ENCODE results near the gene CD226. TPM values are rescaled to one million over a fixed set of nuclear protein-coding genes. Genes with fewer than 3 reads are reported as not detected.

Gene CD226
- total and polyA plus RNA-seq, 10 of the 15 experiments (the other 5 are each of a cell fraction or from before 2014, with no cell fraction given), result 12.9 to 68.8 (median 47.3) TPM

DNA sequence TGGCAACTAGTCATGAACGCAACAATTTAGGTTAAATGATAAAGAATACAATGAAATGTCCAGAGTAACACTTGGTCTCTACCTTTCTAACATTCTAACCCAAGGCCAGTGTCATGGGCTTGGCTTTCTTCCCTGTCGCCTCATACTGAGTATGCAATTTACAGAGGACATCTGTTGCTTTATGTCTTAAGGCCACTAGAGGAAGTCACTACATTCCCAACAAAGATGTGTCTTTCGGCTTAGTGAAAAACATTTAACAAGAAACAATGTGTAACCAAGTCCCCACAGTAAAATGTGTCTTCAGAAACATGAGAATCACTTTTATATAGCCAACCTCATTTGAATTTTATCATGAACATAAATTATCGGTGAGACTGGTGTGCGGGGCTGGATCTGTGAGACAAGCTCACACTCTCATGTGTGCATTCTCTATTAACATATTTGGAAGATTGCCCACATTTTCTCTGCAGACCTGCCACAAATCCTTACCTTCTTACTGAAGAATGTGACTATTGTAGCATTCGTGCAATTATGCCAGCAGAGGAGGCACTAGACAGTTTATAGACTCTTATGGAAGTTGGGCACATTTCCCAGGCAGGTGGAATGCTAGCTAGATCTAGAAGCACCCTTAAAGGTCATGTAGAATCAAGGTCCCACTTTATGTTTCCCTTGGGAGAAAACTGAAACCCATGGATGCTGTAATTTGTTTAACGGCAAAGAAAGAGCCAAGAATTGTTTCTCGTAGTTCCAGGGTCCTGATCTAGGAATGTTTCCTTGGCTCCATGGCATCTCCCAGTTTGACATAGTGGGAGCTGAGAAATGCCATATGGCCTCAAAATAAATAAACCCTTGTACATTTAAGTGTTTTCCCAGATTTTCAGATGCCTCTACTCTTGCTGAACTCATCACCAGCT, 101.8 kb downstream of the CD226 start:
- ChIA-PET CTCF (interaction anchor here (0.6 to 1.5 kb wide), 4 partner anchors 26 to 240 kb away, joined by 3 to 4 read pairs (median 3); no protein-coding TSS in a partner anchor), SMC1A (ENCODE audit: uncharacterized antibody, unreplicated experiment) (interaction anchor here (0.6 to 1.7 kb wide), 14 partner anchors 9 to 275 kb away, joined by 3 to 5 read pairs (median 3); no protein-coding TSS in a partner anchor), RAD21 (ENCODE audit: unreplicated experiment) (interaction anchor here (1.0 to 1.3 kb wide), 3 partner anchors 89 to 224 kb away, joined by 3 read pairs; no protein-coding TSS in a partner anchor), POLR2A (no interaction called here)
- Histone ChIP-seq H2AFZ (ENCODE audit: control insufficient read depth, low read depth, low read length) (no peak overlapping the region), H3K4me1 (ENCODE audit: control insufficient read depth, insufficient read depth, low read length) (no peaks in the 10 kb centered on the region), H3K4me3 (no peak overlapping the region), H3K9me3 (replicated peaks; ENCODE audit: control insufficient read depth, insufficient read depth, low read length) (no peaks in the 10 kb centered on the region), H3K27ac (ENCODE audit: control insufficient read depth, insufficient read depth) (no peak overlapping the region), H3K9ac (ENCODE audit: control insufficient read depth, insufficient read depth, low read length) (no peak overlapping the region), H3K79me2 (ENCODE audit: control insufficient read depth, insufficient read depth, low read length) (no peaks in the 10 kb centered on the region), H3K36me3 (ENCODE audit: control insufficient read depth in 2 of 2, insufficient read depth in 2 of 2, low read length in 1 of 2) (no peaks in the 10 kb centered on the region), H3K27me3 (replicated peaks in 1 of 2; ENCODE audit: control insufficient read depth in 2 of 2, insufficient read depth in 2 of 2, low read length in 1 of 2) (no peaks in the 10 kb centered on the region), H3K4me2 (ENCODE audit: control insufficient read depth, insufficient read depth) (no peak overlapping the region), H4K20me1 (ENCODE audit: control insufficient read depth, insufficient read depth) (no peaks in the 10 kb centered on the region)
- 74% methylated on average over 8 of the region's 8 CpGs for WGBS (ENCODE audit: insufficient coverage, insufficient replicate concordance, low lambda C conversion rate, missing lambda C conversion rate)
- TF ChIP-seq RAD21 (IDR thresholded peaks at IDR 0.05; ENCODE audit: insufficient read depth, low read depth, low read length) (peak; percentile 40), NR2C2 (IDR thresholded peaks at IDR 0.05; ENCODE audit: borderline replicate concordance, control insufficient read depth, insufficient read length, low read depth) (no peak), PAX5 (IDR thresholded peaks at IDR 0.05; ENCODE audit: borderline replicate concordance, low read depth, low read length) (no peak), SMC3 (IDR thresholded peaks at IDR 0.05; ENCODE audit: borderline replicate concordance, low read length) (peak; percentile 24; the same call in 1 of the 2 replicates)
- TF ChIP-seq, protein P1, sequence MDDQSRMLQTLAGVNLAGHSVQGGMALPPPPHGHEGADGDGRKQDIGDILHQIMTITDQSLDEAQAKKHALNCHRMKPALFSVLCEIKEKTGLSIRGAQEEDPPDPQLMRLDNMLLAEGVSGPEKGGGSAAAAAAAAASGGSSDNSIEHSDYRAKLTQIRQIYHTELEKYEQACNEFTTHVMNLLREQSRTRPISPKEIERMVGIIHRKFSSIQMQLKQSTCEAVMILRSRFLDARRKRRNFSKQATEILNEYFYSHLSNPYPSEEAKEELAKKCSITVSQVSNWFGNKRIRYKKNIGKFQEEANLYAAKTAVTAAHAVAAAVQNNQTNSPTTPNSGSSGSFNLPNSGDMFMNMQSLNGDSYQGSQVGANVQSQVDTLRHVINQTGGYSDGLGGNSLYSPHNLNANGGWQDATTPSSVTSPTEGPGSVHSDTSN (IDR thresholded peaks at IDR 0.05; ENCODE audit: insufficient replicate concordance, low read depth, low read length), result no peak
- TF ChIP-seq, protein P2, sequence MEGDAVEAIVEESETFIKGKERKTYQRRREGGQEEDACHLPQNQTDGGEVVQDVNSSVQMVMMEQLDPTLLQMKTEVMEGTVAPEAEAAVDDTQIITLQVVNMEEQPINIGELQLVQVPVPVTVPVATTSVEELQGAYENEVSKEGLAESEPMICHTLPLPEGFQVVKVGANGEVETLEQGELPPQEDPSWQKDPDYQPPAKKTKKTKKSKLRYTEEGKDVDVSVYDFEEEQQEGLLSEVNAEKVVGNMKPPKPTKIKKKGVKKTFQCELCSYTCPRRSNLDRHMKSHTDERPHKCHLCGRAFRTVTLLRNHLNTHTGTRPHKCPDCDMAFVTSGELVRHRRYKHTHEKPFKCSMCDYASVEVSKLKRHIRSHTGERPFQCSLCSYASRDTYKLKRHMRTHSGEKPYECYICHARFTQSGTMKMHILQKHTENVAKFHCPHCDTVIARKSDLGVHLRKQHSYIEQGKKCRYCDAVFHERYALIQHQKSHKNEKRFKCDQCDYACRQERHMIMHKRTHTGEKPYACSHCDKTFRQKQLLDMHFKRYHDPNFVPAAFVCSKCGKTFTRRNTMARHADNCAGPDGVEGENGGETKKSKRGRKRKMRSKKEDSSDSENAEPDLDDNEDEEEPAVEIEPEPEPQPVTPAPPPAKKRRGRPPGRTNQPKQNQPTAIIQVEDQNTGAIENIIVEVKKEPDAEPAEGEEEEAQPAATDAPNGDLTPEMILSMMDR (IDR thresholded peaks at IDR 0.05 in 2 of 3, conservative IDR thresholded peaks at IDR 0.05 in 1 of 3; ENCODE audit: control insufficient read depth in 2 of 3, extremely low read depth in 1 of 3, insufficient read depth in 1 of 3, low read depth in 3 of 3, low read length in 3 of 3), result peak; percentile 26 to 40 (median 26); a peak in 4 of 6 replicates
- in situ Hi-C loops (cut with MboI) (no loop called here), intact Hi-C loops (cut with micrococcal nuclease; ENCODE audit: unreplicated experiment) (no loop called here)
- FAIRE-seq, result no peak
- peak; percentile 64 for ATAC-seq
- BruUV-seq (replicated peaks), result no TSS peak
- DNase-seq (ENCODE audit: low read depth, low spot score), result no peak
